ENCODE measurements around the gene SLC9A5. TPM values are rescaled to one million over a fixed set of nuclear protein-coding genes. Genes with fewer than 3 reads are reported as not detected.

Gene SLC9A5
- total RNA-seq, 1 experiment from 2014 or later: 1.1 TPM

GRCh38 chr16:67255553-67256221, 6.9 kb downstream of the SLC9A5 start:
- ATAC-seq (no peak), DNase-seq (no peak)
- H3K9me3 ChIP-seq (ENCODE audit: low read length): no peaks in the 10 kb centered on the region
- POLR2A ChIA-PET (ENCODE audit: unreplicated experiment): no interaction called here
- H3K4me2 ChIP-seq (ENCODE audit: low read length): no peak overlapping the region
- H2AFZ ChIP-seq (ENCODE audit: low read length): no peak overlapping the region
- H3K79me2 ChIP-seq (ENCODE audit: low read length): no peaks in the 10 kb centered on the region
- H3K36me3 ChIP-seq (ENCODE audit: low read depth, low read length): no peaks in the 10 kb centered on the region
- H4K20me1 ChIP-seq (ENCODE audit: low read length): no peaks in the 10 kb centered on the region
- intact Hi-C loops (cut with micrococcal nuclease): no loop called here
- CTCF ChIA-PET: no interaction called here
- no peak overlapping the region for H3K9ac ChIP-seq (ENCODE audit: low read length)
- no TSS peak for BruUV-seq (replicated peaks)
- H3K9me2 ChIP-seq (replicated peaks; ENCODE audit: low read length): no peaks in the 10 kb centered on the region
- no peak overlapping the region for H3K27ac ChIP-seq (ENCODE audit: low read length)
- no peak for TF ChIP-seq CTCF (conservative IDR thresholded peaks at IDR 0.05; ENCODE audit: low read depth, low read length)
- no peak for TF ChIP-seq EZH2phosphoT487 (IDR thresholded peaks at IDR 0.05; ENCODE audit: borderline replicate concordance, low read length)
- TF ChIP-seq EZH2 (IDR thresholded peaks at IDR 0.05; ENCODE audit: low read length, unreplicated experiment): no peak
- H3K4me3 ChIP-seq (ENCODE audit: low read length): no peak overlapping the region
- H3K4me1 ChIP-seq (ENCODE audit: insufficient read depth, low read length): no peaks in the 10 kb centered on the region
- H3K27me3 ChIP-seq (ENCODE audit: low read length): no peaks in the 10 kb centered on the region
- no peaks in the 10 kb centered on the region for H3F3A ChIP-seq (ENCODE audit: low read length, unreplicated experiment)

DNA sequence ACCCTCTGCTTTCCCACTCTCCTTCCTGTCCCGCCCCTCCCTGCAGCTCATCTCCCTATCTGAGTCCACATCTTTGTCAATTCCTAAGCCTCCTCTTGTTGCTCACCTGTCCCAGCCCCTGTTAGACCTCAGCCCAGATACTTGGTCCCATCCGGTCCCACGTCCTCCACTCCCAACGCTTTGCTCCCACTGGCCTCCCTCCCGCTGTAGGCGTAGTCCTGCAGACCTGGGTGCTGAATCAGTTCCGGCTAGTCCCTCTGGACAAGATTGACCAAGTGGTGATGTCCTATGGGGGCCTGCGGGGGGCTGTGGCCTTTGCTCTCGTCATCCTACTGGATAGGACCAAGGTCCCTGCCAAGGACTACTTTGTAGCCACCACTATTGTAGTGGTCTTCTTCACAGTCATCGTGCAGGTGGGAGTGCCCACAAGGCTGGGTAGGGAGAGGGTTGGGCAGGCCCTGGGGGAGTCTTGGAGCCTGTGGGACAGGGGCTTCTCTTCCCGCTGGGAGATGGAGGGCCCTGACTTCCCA, 8.0 kb downstream of the SLC9A5 start:
- H3K4me3 ChIP-seq (ENCODE audit: low read length): no peak overlapping the region
- no TSS peak for BruUV-seq (replicated peaks)

More for the DNA sequence above, 8.0 kb downstream of the SLC9A5 start:
- Histone ChIP-seq H3K27ac (ENCODE audit: low read length) (no peak overlapping the region), H3K9me3 (ENCODE audit: low read length) (no peaks in the 10 kb centered on the region), H3K4me1 (ENCODE audit: insufficient read depth, low read length) (no peaks in the 10 kb centered on the region), H3K4me2 (ENCODE audit: low read length) (no peak overlapping the region), H3K79me2 (ENCODE audit: low read length) (no peaks in the 10 kb centered on the region), H3K27me3 (ENCODE audit: low read length) (no peaks in the 10 kb centered on the region), H3K9me2 (replicated peaks; ENCODE audit: low read length) (no peaks in the 10 kb centered on the region), H3K36me3 (ENCODE audit: low read depth, low read length) (no peaks in the 10 kb centered on the region), H2AFZ (ENCODE audit: low read length) (no peak overlapping the region), H3F3A (ENCODE audit: low read length, unreplicated experiment) (no peaks in the 10 kb centered on the region), H3K9ac (ENCODE audit: low read length) (no peak overlapping the region), H4K20me1 (ENCODE audit: low read length) (no peaks in the 10 kb centered on the region)
- intact Hi-C loops (cut with micrococcal nuclease): no loop called here
- no peak for TF ChIP-seq EZH2phosphoT487 (IDR thresholded peaks at IDR 0.05; ENCODE audit: borderline replicate concordance, low read length)
- TF ChIP-seq CTCF (conservative IDR thresholded peaks at IDR 0.05; ENCODE audit: low read depth, low read length): no peak
- TF ChIP-seq EZH2 (IDR thresholded peaks at IDR 0.05; ENCODE audit: low read length, unreplicated experiment): no peak
- no peak for ATAC-seq
- ChIA-PET POLR2A (ENCODE audit: unreplicated experiment) (no interaction called here), CTCF (no interaction called here)
- no peak for DNase-seq

Measured in PC-3 (cell line).